Neural cell (in vitro differentiated cells): ENCODE data around the gene PLPP3. TPM values are rescaled to one million over a fixed set of nuclear protein-coding genes. Genes with fewer than 3 reads are reported as not detected.

ENCODE experiments used
- H2AFZ ChIP-seq: fragments of 200-600, 300-800 bp; sonication (generic), shearing (Covaris generic); 2 replicates; pipeline ENCODE4 v1.6.0; 2014; ENCODE audit warnings: low read depth, mild to moderate bottlenecking, antibody characterized with exemption, low read length, moderate library complexity
- H3F3A ChIP-seq: fragments of 200-600 bp; shearing (Covaris generic); 2 replicates; pipeline ENCODE4 v1.6.1; 2016; ENCODE audit warnings: mild to moderate bottlenecking, moderate library complexity, mixed read lengths, antibody characterized with exemption, low read length; ENCODE audit not compliant: insufficient read depth, poor library complexity, severe bottlenecking
- H3K27ac ChIP-seq: fragments of 200-600, 300-800 bp; sonication (generic), shearing (Covaris generic); 2 replicates; pipeline ENCODE4 v1.5.1; 2014; ENCODE audit warnings: mild to moderate bottlenecking, low read length, moderate library complexity
- H3K27me3 ChIP-seq: fragments of 300-800, 200-600 bp; sonication (generic), shearing (Covaris generic); 2 replicates; pipeline ENCODE4 v1.6.0; 2014; ENCODE audit warnings: mild to moderate bottlenecking, low read depth, low read length, moderate library complexity; ENCODE audit not compliant: insufficient read depth
- H3K36me3 ChIP-seq: fragments of 300-800, 200-600 bp; sonication (generic), shearing (Covaris generic); 2 replicates; pipeline ENCODE4 v1.5.1; 2014; ENCODE audit warnings: mild to moderate bottlenecking, antibody characterized with exemption, low read length, moderate library complexity; ENCODE audit not compliant: insufficient read depth
- H3K4me2 ChIP-seq: fragments of 300-800, 200-600 bp; sonication (generic), shearing (Covaris generic); 2 replicates; pipeline ENCODE4 v1.6.0; 2014; ENCODE audit warnings: mild to moderate bottlenecking, low read length
- H3K4me3 ChIP-seq: fragments of 300-800, 200-600 bp; sonication (generic), shearing (Covaris generic); 2 replicates; pipeline ENCODE4 v1.5.1; 2014; ENCODE audit warnings: mild to moderate bottlenecking, low read length, moderate library complexity
- H3K79me2 ChIP-seq: fragments of 200-600 bp; shearing (Covaris generic); replicated peaks from 2 replicates; pipeline ENCODE4 v1.6.0; 2014; ENCODE audit warnings: mild to moderate bottlenecking, low read length, moderate library complexity; ENCODE audit not compliant: insufficient read depth
- H3K9ac ChIP-seq: fragments of 300-800, 200-600 bp; sonication (generic), shearing (Covaris generic); 2 replicates; pipeline ENCODE4 v1.6.1; 2016; ENCODE audit warnings: mild to moderate bottlenecking, low read length, mixed read lengths
- H3K9me2 ChIP-seq: fragments of 200-600 bp; shearing (Covaris generic); 2 replicates; pipeline ENCODE4 v1.6.1; 2016; ENCODE audit warnings: mild to moderate bottlenecking, low read length, mixed read lengths; ENCODE audit not compliant: insufficient read depth
- H3K9me3 ChIP-seq: fragments of 200-600, 300-800 bp; sonication (generic), shearing (Covaris generic); 2 replicates; pipeline ENCODE4 v1.6.1; 2016; ENCODE audit warnings: mild to moderate bottlenecking, mixed run types, low read length, moderate library complexity, mixed read lengths
- H4K20me1 ChIP-seq: fragments of 200-600 bp; shearing (Covaris generic); 2 replicates; pipeline ENCODE4 v1.6.1; 2016; ENCODE audit warnings: mild to moderate bottlenecking, mixed run types; ENCODE audit not compliant: insufficient read depth
- CTCF ChIP-seq: fragments of 450-650 bp; IDR thresholded peaks from 2 replicates; pipeline ENCODE4 v1.5.1; 2014; ENCODE audit warnings: antibody characterized with exemption, mild to moderate bottlenecking, moderate library complexity; ENCODE audit not compliant: poor library complexity, severe bottlenecking
- EP300 ChIP-seq: fragments of 450-650 bp; conservative IDR thresholded peaks from 2 replicates; pipeline ENCODE4 v1.6.1; 2014; ENCODE audit warnings: antibody characterized with exemption, mild to moderate bottlenecking, moderate library complexity; ENCODE audit not compliant: poor library complexity, severe bottlenecking
- EZH2 ChIP-seq: fragments of 200-600, 300-800 bp; shearing (Covaris generic), sonication (generic); IDR thresholded peaks from 2 replicates; pipeline ENCODE4 v1.6.1; 2014; ENCODE audit warnings: antibody characterized with exemption, low read length, borderline replicate concordance, mild to moderate bottlenecking; ENCODE audit not compliant: insufficient read depth, poor library complexity, severe bottlenecking
- MXI1 ChIP-seq: fragments of 450-650 bp; conservative IDR thresholded peaks from 2 replicates; pipeline ENCODE4 v1.6.1; 2014; ENCODE audit warnings: antibody characterized with exemption, mild to moderate bottlenecking; ENCODE audit not compliant: poor library complexity, severe bottlenecking
- POLR2AphosphoS5 ChIP-seq: IDR thresholded peaks from 2 replicates; pipeline ENCODE4 v1.6.1; 2012
- RAD21 ChIP-seq: fragments of 450-650 bp; conservative IDR thresholded peaks from 2 replicates; pipeline ENCODE4 v1.6.1; 2014; ENCODE audit warnings: antibody characterized with exemption, mild to moderate bottlenecking, moderate library complexity
- REST ChIP-seq: IDR thresholded peaks from 2 replicates; pipeline ENCODE4 v1.6.1; 2012; ENCODE audit warnings: borderline replicate concordance
- SMC3 ChIP-seq: fragments of 450-650 bp; conservative IDR thresholded peaks from 2 replicates; pipeline ENCODE4 v1.6.1; 2014; ENCODE audit warnings: antibody characterized with exemption, mild to moderate bottlenecking, moderate library complexity; ENCODE audit not compliant: poor library complexity
- TAF1 ChIP-seq: IDR thresholded peaks from 2 replicates; pipeline ENCODE4 v1.6.1; 2012; ENCODE audit warnings: low read depth
- polyA plus RNA-seq: library from polyadenylated mRNA; depleted of rRNA; stranded (reverse); fragments of >200 nt; gene quantifications from 2 replicates; pipeline ENCODE4 v1.2.3, GENCODE V29; 2014

The PLPP3 gene
- polyA plus RNA-seq, 1 donor from 2014 or later, result 2.1 TPM

- H3K4me2 ChIP-seq, result no peak overlapping the region
- H3K27ac ChIP-seq, result no peak overlapping the region
- no peaks in the 10 kb centered on the region for H3K9me3 ChIP-seq
- H3K4me3 ChIP-seq, result no peak overlapping the region
- H3K27me3 ChIP-seq, result no peaks in the 10 kb centered on the region
- no peak overlapping the region for H3K9ac ChIP-seq
- H2AFZ ChIP-seq, result no peak overlapping the region
- no peaks in the 10 kb centered on the region for H3F3A ChIP-seq
- TF ChIP-seq REST (no peak), EZH2 (no peak), MXI1 (no peak), TAF1 (no peak), SMC3 (no peak), EP300 (no peak), POLR2AphosphoS5 (no peak), RAD21 (no peak), CTCF (no peak)
- H3K9me2 ChIP-seq, result no peaks in the 10 kb centered on the region
- no peaks in the 10 kb centered on the region for H3K36me3 ChIP-seq
- no peaks in the 10 kb centered on the region for H4K20me1 ChIP-seq
- no peaks in the 10 kb centered on the region for H3K79me2 ChIP-seq
Measured at GRCh38 chr1:56627019-56627635, 47.8 kb upstream of the PLPP3 start.

- H3K27me3 ChIP-seq, result no peaks in the 10 kb centered on the region
- H3K9me2 ChIP-seq, result no peaks in the 10 kb centered on the region
- H3F3A ChIP-seq, result no peaks in the 10 kb centered on the region
- H3K9ac ChIP-seq, result no peak overlapping the region
- H3K36me3 ChIP-seq, result no peaks in the 10 kb centered on the region
- H3K9me3 ChIP-seq, result no peaks in the 10 kb centered on the region
- H2AFZ ChIP-seq, result no peak overlapping the region
- H3K4me2 ChIP-seq, result no peak overlapping the region
- TF ChIP-seq EZH2 (no peak), TAF1 (no peak), SMC3 (no peak), CTCF (no peak), REST (no peak)
- H3K27ac ChIP-seq, result no peak overlapping the region
- no peaks in the 10 kb centered on the region for H4K20me1 ChIP-seq
- no peaks in the 10 kb centered on the region for H3K79me2 ChIP-seq
- H3K4me3 ChIP-seq, result no peak overlapping the region
Measured at GRCh38 chr1:56626546-56626945, 47.2 kb upstream of the PLPP3 start.
